ENCODE results near the gene NHSL2.
"Not testable (repeated sequence)": the region's sequence is repeated elsewhere in the genome, so short reads cannot be mapped to it uniquely, and the experiment has no call there.

NHSL2 gene

DNA sequence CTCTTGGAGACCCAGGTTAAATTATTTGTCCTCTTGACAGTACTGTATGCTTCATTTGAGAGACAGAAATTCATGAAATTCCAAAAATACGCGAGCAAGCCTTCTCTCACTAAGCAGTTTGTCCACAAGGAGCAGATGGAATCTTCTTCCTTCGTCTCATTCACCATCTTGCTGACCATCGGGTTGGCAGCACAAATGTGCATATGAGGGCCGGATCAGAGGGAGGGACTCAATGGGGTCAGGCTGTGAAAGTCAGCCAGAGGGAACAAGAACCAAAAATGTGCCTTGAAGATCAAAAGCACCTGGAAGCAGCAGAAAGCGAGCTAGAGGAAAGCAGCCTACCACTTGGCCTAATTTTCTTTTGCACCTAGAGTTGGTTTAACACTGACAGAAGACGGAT is 16.4 kb downstream of the NHSL2 start:
- no peak for DNase-seq

DNA sequence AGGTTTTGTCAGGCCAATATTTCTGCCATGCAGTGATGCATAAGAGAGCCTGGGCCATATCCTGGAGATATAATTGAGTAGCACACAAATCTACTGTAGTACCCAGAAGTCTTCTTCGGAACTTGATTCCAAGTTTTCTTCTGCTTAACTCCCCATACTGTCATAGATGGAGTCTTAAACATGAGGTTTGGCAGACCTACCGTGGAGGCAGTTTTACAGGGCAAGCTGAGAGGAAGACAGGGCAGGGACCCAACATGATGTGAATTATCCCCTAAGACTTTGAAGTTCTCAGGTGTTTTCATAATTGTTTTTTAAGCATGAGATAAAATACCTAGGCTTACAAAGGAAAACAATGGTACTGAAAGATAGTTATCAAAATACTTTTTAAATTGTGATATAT is 18.2 kb downstream of the NHSL2 start:
- no peak for DNase-seq

DNA sequence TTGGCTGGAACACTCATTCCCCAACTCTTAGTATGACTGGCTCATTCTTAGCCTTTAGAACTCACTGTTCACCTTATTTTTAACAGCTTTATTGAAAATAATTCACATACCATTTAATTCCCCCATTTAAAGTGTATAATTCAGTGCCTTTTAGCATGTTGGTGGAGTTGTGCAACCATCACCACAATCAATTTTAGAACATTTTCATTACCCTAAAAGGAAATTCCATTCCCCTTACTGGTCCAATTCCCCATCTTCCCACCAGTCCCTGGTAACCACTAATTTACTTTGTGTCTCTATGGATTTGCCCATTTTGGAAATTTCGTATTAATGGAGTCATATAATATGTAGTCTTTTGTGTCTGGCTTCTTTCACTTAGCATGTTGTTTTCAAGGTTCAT is 19.7 kb downstream of the NHSL2 start:
- no peak for DNase-seq

DNA sequence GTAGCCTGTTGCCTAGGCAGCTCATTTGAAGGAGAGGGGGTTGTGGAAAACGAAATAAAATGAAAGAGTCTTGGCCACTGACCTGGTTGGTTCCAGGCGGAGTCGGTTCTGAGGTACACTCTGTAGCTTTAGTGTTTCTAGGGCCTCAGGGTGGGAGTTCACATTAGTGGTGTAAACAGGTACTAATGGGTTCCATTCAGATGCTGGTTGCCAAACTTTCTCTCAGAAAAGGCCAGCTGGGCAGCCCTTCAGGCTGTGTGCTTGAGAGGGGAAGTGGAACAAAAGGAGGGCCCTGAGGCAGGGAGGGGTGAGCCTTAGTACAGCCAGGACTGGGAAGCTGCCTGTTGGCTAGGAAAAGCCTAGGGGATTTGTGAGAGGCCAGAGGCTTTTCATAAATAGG is 24.8 kb downstream of the NHSL2 start:
- peak in 1 of 2 donors; percentile 25 for DNase-seq

DNA sequence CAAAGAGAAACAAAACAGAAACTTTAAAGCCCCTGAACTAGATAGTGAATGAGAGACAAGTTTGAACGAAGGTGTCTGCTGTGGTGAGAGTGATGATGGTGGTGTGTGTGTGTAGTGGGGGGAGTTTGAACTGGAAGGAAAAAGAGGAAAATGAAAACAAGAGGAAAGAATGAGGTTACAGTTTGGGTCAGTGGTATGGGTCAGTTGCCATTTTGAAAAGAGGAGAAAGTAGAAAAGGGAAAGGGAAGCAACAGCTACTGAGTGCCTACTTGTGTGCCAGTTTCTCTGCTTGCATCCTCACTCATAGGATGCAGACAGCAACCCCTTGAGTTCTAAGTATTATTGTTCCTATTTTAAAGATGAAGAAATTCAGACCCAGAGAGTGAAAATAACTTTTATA is 26.0 kb downstream of the NHSL2 start:
- no peak for DNase-seq

DNA sequence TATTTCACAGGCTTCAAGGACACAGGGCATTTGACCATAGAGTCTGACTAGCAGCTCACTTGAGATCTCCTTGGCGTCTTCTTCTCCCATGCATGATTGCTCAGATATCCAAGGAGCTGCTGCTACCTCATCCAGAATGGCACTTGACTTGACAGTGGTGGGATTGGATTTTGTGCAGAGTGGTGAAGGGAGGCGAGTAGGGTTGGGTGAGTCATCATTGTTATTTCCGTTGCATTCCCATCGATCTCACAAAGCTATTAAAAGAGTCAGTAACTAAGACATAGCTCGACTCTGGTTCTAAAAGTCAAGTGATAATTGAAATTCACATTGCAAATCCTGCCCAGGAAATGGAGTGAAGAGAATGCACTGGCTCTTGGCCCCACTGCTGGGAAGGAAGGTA is 27.7 kb downstream of the NHSL2 start:
- DNase-seq = no peak

DNA sequence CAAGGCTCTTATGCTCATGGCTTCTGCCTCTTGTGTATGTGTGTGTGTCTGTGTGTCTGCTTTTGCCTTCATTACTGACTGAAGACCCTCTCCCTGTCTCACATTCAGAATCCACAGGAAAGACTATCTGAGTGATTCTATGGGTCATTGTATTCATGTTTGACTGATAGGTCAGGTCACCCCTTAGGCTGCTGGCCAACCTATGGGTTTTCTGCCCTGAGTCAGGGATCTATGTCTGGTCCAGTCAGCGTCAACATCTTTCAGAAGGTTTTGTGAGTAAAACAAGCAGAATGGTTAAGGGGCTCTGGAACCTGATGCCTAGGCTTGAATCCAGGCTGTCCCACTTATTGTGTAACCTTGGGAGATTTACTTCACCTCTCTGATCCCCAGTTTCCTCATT is 30.5 kb downstream of the NHSL2 start:
- no peak for DNase-seq

DNA sequence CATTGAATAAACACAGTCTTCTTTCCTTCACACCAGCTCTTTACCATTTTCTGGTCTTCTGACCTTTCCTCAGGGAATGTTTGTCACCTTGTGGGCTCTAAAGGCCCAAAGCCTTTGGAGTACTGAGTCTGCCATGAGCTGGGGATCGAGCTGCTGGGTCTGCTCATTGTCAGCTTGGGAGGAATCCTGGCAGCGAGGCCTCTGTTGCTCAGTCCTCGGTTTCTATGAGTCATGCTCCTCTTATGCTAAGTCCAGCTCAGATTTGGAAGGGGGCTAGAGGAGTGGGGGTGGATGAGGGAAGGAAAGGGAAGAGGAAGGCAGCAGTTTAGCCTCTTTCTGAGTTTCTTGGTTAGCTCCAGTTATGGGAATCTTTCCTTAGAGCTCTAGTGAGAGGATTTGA is 31.1 kb downstream of the NHSL2 start:
- DNase-seq = no peak

DNA sequence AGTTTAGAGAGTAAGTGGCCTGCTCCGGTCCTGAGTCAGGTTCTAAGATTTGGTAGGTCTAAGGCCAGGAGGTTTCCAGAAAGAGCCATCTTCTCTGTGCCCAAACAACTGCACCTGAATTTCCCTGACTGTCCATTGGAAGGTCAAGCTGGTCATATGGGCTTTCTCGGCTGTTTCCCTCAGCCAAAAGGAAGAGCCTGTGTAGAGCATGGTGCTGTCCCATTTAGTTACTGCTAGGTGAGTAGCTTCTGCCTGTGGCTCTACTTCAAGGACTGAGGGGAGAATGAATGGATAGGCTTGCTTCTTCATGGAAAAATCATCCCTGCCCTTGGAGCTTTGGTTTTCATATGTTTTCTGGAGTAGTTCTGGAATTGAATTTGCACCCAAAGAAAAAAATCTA is 33.7 kb downstream of the NHSL2 start:
- no peak for DNase-seq

DNA sequence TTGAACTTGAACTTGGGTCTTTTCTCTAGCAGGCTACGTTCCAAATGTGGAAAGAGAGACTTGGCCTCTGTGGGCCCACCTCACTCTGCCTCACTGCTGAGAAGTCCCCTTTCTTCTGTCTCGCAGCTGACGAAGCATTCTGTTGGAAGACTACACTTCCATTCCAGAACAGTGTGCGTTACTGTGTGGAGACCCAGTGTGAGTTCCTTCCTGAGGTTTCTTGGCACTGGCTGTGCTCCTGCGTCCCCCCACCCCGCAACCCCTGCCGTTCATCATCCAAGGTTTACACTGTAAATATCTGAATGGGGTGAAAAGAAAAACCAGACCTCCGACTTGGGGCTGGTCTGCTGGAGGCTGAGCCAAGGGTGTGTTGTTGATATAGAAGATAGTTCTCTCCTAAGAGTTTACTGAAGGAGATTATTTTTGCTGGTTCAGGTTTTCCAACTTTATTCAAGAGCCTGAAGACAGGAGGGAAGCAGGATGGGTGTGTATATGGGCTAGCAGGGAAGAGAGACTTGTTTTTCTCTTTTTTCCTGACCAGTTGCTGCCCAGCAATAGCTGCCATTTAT is 34.7 kb downstream of the NHSL2 start:
- no peak for DNase-seq

DNA sequence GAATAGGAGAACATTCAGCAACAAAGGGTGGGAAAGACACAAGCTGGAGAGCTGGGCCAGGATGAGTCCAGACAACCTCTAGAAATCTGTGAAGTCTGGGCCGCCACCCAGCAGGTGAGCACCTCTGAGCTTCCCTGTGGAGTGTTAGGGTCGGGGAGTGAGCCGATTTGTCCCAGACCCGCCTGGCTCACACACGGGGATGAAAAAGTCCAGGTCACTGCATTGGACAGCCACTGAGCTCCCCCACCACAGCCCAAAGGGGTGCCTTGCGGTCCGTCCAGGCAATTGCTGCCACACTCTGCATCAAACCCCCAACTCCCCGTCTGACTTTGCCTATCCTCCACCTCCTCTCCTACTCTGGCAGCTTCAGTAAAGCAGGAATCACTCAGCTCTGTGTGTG is 38.7 kb downstream of the NHSL2 start:
- no peak for DNase-seq

DNA sequence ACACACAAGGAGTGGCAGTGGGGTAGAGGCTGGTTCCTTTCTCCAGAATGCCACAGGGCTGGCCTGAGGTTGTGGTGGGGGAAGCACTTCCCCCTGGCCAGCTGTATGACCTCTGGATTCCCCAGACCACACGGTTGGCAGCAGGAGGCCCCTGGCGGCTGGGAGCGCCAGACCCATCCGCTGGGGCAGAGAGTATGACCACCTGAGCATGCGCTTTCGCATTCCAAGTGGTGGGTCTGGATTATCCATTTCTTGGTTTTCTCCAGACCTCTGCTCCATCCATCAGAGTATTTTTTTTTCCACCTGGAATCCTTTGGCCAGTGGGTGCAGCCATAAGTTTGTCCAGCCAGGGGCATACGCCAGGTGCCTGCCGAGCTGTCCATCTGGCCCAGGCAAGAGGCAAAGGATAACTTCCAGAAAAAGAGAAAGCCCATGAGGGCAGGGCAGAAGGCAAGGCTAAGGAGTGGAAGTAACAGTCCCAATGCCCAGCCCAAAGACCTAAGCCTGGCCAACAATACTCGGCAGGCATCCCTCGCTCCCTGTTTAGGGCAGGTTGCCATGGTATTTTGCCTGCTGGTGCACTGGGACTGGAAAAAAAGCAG is 39.3 kb downstream of the NHSL2 start:
- DNase-seq = no peak

DNA sequence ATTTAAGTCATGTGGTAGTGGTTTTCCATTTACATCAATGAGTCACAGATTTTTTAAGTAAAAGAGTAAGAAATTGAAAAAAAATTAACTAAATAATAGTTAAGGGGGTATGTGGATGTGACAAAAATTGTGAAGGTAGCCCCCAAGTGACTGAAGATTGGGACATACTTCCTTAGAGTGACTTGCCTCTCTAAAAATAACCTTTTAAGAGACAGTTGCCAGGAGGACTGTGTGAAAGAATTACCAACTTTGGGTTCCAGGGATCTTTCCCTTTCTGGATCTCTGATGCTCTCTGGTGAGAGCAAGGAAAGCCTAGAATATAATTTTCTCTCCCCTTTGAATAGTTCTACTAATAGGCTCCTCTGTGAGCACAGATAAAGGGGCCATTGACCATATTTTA is 42.7 kb downstream of the NHSL2 start:
- DNase-seq = no peak

DNA sequence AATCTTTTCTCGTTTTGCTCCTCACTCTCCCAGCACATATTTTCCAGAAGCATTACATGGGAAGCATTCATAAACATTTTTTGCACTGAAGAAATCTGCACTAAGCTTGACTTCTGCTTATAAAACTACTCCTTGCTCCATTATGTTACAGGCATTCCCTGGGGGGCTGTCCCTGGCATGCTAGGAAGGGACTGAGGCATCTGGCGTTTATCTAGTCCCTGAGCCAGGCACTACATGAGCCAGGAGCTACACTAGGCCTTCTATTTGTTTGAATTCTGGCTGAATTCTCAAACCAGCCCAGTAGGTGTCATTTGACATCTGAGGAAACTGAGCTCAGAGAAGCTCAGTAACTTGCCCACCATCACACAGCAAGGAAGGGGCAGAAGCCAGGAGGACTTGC is 43.3 kb downstream of the NHSL2 start:
- no peak for DNase-seq

DNA sequence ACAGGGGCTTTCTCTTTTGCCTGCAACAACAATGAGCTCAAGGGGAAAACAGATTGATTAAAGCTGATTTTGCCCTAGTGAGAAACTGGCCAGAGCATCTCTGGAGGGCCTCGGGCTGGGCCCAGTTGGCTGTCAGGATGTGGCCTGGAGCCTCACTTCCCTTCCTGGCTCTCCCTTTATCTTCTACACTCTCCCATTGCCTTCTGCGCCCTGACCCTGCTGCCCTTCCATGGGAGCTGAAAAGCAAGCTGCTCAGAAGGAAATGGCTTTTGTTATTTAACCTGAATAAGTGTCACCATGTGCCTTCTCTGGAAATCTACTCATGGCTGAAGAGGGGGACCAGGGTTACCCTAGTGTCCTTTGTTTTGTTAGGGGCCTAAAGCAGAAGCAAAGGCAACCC is 43.8 kb downstream of the NHSL2 start:
- no peak for DNase-seq

DNA sequence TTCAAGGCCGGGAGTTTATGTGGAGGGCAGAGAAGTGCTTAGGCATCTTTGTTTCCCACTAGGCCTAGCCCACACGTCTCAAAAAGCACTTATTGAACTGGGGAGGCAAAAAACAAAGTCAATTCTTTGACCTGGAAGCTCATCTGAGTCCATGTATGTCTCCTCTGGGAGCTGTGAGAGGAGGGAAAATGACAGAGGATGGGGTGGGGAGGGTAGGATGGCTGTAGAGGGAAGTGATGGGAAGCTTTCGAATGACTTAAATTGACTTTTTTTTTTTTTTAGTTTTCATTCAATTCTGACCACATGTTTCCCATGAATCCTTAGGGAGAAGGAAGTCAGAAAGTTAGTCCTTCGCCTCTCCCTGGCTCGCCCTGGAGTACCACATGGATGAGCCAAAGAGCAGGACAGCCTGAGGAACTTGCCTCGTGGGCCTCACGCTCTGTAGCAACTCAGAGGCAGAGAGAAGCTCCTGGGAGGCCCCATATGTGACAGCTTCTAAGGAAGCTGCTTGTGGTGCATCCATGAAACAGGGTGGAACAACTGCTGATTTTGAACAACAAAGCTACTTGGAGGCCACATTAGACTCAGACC is 45.0 kb downstream of the NHSL2 start:
- no peak for DNase-seq

DNA sequence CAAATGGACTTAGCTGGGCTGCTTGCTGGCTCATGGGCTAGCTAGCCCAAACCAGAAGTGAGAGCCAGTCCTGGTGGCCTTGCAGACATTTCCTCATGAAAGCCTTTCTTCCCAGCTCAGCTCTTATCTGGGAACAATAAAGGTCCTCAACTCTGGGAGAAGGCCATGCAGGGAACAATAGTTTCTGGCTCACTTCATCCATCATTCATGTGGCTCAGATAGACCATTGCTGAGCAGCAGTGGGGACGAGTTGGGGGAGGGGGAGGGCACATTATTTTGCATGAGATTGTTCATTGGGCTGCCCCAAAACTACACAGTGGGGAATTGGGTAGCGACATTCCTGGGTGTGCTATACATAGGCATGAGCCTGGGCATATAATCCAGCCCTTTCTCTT is 47.6 kb downstream of the NHSL2 start:
- DNase-seq = no peak

DNA sequence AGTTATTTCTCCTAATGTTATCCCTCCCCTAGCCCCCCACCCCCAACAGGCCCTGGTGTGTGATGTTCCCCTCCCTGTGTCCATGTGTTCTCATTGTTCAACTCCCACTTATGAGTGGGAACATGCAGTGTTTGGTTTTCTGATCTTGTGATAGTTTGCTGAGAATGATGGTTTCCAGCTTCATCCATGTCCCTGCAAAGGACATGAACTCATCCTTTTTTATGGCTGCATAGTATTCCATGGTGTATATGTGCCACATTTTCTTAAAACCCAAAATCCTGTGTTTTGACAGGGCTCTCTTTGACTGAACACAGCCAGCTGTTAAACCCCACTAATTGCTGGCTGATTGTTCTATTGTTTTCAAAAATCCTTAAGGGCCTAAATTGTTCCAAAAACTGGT is 53.5 kb downstream of the NHSL2 start:
- not testable (repeated sequence) for DNase-seq

DNA sequence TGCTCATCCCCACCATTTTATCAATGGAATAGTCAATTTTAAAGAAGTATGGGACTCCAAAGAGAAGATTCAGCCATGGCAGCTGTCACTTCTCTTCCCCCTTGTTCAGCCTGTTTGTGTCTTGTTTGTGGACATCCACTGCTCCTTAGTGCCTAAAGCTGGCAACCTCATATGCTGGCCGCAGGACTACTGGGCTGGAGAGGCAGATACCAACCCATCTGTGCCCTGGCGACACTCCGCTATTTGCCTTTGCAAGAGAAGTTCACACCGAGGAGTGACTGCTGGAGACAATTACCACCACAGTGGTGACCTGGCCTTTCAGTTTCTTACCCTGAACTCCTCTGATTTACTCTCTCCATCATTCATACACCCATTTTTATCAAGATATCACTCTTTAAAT is 64.3 kb downstream of the NHSL2 start:
- DNase-seq = no peak

DNA sequence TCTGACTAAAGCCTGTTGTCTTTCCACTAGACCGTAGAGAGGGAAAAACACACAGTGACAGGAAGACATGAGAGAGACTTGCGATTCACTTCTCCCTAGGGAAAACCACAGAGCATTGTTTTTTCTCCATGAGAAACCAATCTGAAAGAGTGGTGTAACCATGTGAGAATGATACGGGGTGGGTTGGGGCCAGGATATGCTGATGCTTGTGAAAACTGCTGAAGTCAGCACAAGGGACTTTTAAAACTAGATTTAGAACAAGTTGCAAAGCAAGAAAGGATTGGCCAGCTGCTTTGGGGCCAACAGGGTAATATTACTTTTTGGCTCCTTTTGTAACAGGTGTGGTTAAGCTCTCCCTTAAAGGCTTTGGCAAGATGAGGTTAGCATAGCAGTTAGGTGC is 66.1 kb downstream of the NHSL2 start:
- DNase-seq = no peak

DNA sequence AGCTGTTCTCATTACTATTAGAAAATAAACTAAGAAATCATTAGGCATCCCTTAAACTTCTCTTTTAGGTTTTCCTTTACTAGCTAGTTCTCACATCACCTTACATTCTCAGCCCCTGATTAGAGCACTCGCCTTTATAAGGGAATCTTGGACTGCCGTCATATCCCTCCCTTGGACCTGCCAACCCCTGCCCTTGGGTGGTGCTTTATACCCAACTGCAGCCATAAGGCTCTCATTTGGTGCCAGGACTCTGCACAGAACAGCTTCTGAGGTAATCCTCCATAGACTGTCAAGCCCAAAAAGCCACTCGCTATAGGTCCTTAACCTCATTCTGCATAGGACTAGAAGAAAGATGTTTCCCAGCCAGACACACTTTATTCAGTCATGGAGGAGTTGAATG is 67.5 kb downstream of the NHSL2 start:
- DNase-seq = no peak

DNA sequence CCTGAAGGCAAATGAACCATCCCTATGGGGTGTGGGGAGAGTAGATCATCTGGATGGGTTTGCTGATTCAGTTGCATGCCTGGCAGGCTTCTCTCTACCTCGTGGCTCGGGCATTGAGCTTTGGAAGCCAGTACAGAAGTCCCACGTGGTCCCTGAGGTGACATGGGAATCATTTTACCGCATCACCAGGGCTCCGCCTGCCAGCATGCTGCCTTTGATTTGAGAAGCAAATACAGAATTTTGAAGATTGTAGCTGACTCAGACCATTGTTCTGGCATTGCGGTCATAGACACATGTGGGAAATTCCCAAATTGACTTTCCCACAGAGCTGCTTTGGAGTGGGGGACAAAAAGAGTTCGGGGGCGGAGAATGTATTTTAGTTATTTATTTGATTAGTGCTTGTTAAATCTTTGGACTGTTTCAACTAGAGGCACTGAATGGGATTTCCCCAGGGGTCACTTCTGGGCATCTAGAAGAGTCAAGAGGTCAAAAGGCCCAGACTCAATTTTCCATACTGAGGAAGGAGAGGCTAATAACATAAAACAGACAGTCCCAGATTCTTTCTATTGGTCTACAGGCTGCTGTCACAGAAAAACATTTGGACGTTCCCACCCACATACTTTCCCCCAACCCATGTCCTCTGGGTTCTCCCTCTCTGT is 79.3 kb downstream of the NHSL2 start:
- DNase-seq = no peak

DNA sequence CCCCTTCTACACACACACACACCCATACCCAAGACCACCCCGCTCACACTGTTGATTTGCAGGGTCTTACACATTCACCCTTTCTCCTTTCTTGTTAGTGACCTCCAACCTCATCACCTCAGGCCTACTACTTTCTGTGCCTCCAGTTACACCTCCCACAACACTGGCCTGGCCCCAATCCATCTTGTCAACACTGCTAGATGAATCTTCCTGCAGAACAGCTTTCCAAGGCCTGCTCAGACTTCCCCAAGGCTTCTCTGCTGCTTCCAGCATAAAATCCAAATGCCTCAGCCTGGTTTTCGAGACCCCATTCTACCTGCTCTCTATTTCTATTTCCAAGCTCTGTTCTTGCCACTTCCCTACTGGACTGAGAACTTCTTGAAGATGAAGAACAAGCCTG is 79.9 kb downstream of the NHSL2 start:
- DNase-seq = no peak

DNA sequence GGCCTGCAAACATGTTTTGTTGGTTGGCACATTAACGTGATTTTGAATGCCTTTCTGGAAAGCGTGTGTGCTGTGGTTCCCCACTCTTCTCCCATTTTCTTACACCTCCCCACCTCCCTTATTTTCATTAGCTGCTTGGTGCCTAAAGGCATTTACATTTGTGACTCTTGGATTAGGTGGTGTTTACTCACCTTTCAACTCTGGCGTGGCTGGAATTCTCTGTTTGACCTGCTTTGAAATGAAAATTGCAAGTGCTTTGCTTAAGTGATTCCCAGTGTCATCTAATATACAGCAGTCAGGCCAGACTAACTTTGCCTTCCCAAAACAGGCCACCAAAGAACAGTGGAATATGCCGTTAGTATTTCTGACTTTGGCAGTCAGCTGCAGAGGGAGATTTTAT is 80.5 kb downstream of the NHSL2 start:
- DNase-seq = no peak

DNA sequence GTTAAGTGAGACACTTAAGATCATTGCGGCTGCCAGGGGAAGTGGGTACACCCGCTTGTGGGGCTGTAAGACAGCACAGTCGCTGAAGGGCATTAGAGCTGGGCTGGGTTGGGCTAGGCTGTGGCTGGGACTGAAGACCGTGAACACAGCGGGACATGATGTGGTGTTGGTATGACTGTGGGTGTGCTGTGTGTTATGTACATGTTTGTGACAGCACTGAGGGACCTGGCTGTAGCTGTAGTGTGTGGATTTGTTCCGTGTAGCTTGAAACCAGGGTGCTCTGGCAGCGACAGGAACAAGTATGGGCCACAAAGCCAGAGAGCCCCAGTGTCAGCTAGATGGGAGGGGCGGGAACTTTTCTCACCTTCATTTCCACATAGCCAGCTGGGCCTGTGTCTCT is 82.1 kb downstream of the NHSL2 start:
- no peak for DNase-seq
